CD4-positive, alpha-beta T cell treated with Interleukin-15 for 4 hours (primary cell): ENCODE results near the gene IQCC.
A peak's percentile ranks its signal among the peaks of the same experiment; 100 is the strongest.

ENCODE experiments used
- DNase-seq: peaks from one replicate; pipeline ENCODE4 v3.0.0-alpha.2; 2020; ENCODE audit warnings: low spot score

Gene IQCC

GRCh38 chr1:32224285-32224684, 18.8 kb downstream of the IQCC start:
- no peak for DNase-seq

GRCh38 chr1:32228771-32229170, 23.3 kb downstream of the IQCC start:
- DNase-seq, result no peak

- DNase-seq, result no peak
These were observed 26.5 kb downstream of the IQCC start for GRCh38 chr1:32231843-32232432.

- DNase-seq, result no peak
These were observed 27.3 kb downstream of the IQCC start for GRCh38 chr1:32232558-32233304.

- no peak for DNase-seq
These were observed 29.3 kb downstream of the IQCC start for GRCh38 chr1:32234792-32235191.

- DNase-seq, result no peak
These were observed 33.9 kb downstream of the IQCC start for GRCh38 chr1:32239337-32239736.

- DNase-seq, result no peak
These were observed 34.3 kb downstream of the IQCC start for GRCh38 chr1:32239790-32240139.

GRCh38 chr1:32240140-32240951, 34.9 kb downstream of the IQCC start:
- peak; percentile 53 for DNase-seq

GRCh38 chr1:32241001-32241763, 35.7 kb downstream of the IQCC start:
- peak; percentile 38 for DNase-seq

- DNase-seq, result no peak
These were observed 36.9 kb downstream of the IQCC start for GRCh38 chr1:32242341-32242851.

GRCh38 chr1:32246888-32247273, 41.4 kb downstream of the IQCC start, which contains the start of gene FAM167B:
TSS of gene FAM167B (plus strand) at chr1:32247222. CDS start at chr1:32247422, 200 bp downstream.
- no peak for DNase-seq

GRCh38 chr1:32247452-32247851, 42.0 kb downstream of the IQCC start:
- DNase-seq, result no peak

- peak; percentile 79 for DNase-seq
These were observed 42.8 kb downstream of the IQCC start for GRCh38 chr1:32247983-32248889.

GRCh38 chr1:32249831-32250525, 44.5 kb downstream of the IQCC start:
- DNase-seq, result peak; percentile 89

- no peak for DNase-seq
These were observed 45.6 kb downstream of the IQCC start, which contains the start of gene LCK for GRCh38 chr1:32250893-32251716. TSS of gene LCK (plus strand) at chr1:32251265. CDS start at chr1:32274330, 23,065 bp downstream.

- DNase-seq, result no peak
These were observed 49.9 kb downstream of the IQCC start for GRCh38 chr1:32255072-32256071.

- DNase-seq, result no peak
These were observed 51.2 kb downstream of the IQCC start for GRCh38 chr1:32256473-32257226.

- DNase-seq, result no peak
These were observed 51.7 kb downstream of the IQCC start for GRCh38 chr1:32257227-32257508.
